Stimulated activated naive CD8-positive, alpha-beta T cell treated with anti-CD3 and anti-CD28 coated beads, Interleukin-15, Interleukin-2, amounts not matched to agents 100 ng/mL and 50 ng/mL, for 24 hours (primary cell): ENCODE measurements around the gene ANXA2R.
"Not testable (repeated sequence)": the region's sequence is repeated elsewhere in the genome, so short reads cannot be mapped to it uniquely, and the experiment has no call there.

Experiments
- H3K27ac Mint-ChIP-seq: one replicate; pipeline ENCODE4 v1.8.0; 2021; ENCODE audit warnings: mild to moderate bottlenecking, mixed read lengths
- H3K27me3 Mint-ChIP-seq: one replicate; pipeline ENCODE4 v1.8.0; 2021; ENCODE audit warnings: mixed read lengths
- H3K36me3 Mint-ChIP-seq: one replicate; pipeline ENCODE4 v1.8.0; 2021; ENCODE audit warnings: low read depth, mixed read lengths
- H3K4me1 Mint-ChIP-seq: one replicate; pipeline ENCODE4 v1.8.0; 2021; ENCODE audit warnings: low read depth, mixed read lengths
- H3K4me3 Mint-ChIP-seq: one replicate; pipeline ENCODE4 v1.8.0; 2021; ENCODE audit warnings: mild to moderate bottlenecking, mixed read lengths
- H3K9me3 Mint-ChIP-seq: one replicate; pipeline ENCODE4 v1.8.0; 2021; ENCODE audit warnings: mixed read lengths

The ANXA2R gene

DNA sequence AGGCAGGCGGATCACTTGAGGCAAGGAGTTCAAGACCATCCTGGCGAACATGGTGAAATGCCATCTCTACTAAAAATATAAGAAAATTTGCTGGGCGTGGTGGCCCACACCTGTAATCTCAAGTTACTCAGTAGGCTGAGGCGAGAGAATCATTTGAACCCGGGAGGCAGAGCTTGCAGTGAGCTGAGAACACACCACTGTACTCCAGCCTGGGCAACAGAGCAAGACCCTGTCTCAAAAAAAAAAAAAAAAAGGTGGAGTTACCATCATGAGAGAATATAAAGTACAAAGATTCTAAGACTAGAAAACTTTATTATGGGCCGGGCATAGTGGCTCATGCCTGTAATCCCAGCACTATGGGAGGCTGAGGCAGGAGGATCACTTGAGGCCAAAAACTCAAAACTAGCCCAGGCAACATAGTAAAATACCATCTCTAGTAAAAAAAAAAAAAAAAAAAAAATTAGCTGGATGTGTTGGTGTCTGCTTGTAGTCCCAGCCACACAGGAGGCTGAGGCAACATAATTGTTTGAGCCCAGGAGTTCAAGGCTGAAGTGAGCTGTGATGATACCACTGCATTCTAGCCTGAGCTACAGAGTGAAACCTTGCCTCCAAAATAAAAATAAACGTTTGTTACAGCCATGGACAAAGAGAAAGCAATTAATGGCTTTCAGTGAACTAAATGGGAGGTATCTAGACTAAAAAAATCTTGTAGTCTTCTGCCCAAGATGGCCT lies 12.9 kb downstream of the ANXA2R start:
- no peaks in the 10 kb centered on the region for H3K27me3 Mint-ChIP-seq
- H3K36me3 Mint-ChIP-seq: no peaks in the 10 kb centered on the region
- no peak overlapping the region for H3K27ac Mint-ChIP-seq
- H3K9me3 Mint-ChIP-seq: no peaks in the 10 kb centered on the region
- peaks cover 11% of the 10 kb centered on the region for H3K4me1 Mint-ChIP-seq
- H3K4me3 Mint-ChIP-seq: no peak overlapping the region

GRCh38 chr5:43025184-43025950 lies 14.8 kb downstream of the ANXA2R start:
- not testable (repeated sequence) for H3K9me3 Mint-ChIP-seq, H3K27me3 Mint-ChIP-seq, H3K36me3 Mint-ChIP-seq, H3K4me3 Mint-ChIP-seq, H3K27ac Mint-ChIP-seq
- H3K4me1 Mint-ChIP-seq: peaks cover 23% of the 10 kb centered on the region

- Mint-ChIP-seq H3K27ac (no peak overlapping the region), H3K36me3 (no peaks in the 10 kb centered on the region), H3K4me1 (peaks cover 28% of the 10 kb centered on the region), H3K9me3 (no peaks in the 10 kb centered on the region), H3K4me3 (no peak overlapping the region), H3K27me3 (no peaks in the 10 kb centered on the region)
Observed at GRCh38 chr5:43024217-43024616, 15.9 kb downstream of the ANXA2R start.

GRCh38 chr5:43021151-43021550 lies 19.0 kb downstream of the ANXA2R start:
- H3K4me3 Mint-ChIP-seq: peak overlapping the region; percentile 88
- no peaks in the 10 kb centered on the region for H3K36me3 Mint-ChIP-seq
- peaks cover 34% of the 10 kb centered on the region for H3K4me1 Mint-ChIP-seq
- no peaks in the 10 kb centered on the region for H3K9me3 Mint-ChIP-seq
- no peak overlapping the region for H3K27ac Mint-ChIP-seq
- H3K27me3 Mint-ChIP-seq: no peaks in the 10 kb centered on the region

DNA sequence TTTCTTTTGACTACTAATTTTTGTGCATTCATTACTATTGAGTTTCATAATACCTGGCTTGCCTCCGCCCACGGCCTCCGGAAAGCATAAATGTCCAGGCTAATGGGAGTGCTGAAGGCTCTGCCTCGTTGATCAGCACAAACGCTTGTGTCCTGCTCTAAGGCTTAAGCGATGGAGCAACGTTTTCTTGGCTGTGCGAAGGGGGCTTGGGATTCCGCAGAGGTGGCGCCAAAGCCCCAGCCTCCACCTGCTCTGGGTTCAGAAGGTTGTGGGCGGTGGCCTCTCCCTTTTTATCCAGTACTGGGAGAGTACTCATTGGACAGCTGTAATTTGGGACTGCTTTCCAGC lies 19.7 kb downstream of the ANXA2R start:
- no peaks in the 10 kb centered on the region for H3K9me3 Mint-ChIP-seq
- peaks cover 42% of the 10 kb centered on the region for H3K4me1 Mint-ChIP-seq
- H3K36me3 Mint-ChIP-seq: no peaks in the 10 kb centered on the region

GRCh38 chr5:43019614-43020398 lies 20.3 kb downstream of the ANXA2R start:
- Mint-ChIP-seq H3K9me3 (no peaks in the 10 kb centered on the region), H3K27me3 (no peaks in the 10 kb centered on the region), H3K27ac (peak overlapping the region; percentile 95), H3K36me3 (no peaks in the 10 kb centered on the region), H3K4me1 (peaks cover 47% of the 10 kb centered on the region), H3K4me3 (peak overlapping the region; percentile 88)

More for the DNA sequence above, 19.7 kb downstream of the ANXA2R start:
- Mint-ChIP-seq H3K4me3 (peak overlapping the region; percentile 88), H3K27ac (peak overlapping the region; percentile 95), H3K27me3 (no peaks in the 10 kb centered on the region)

GRCh38 chr5:43019291-43019613 lies 20.9 kb downstream of the ANXA2R start:
- H3K4me3 Mint-ChIP-seq: peak overlapping the region; percentile 88
- peaks cover 50% of the 10 kb centered on the region for H3K4me1 Mint-ChIP-seq
- no peaks in the 10 kb centered on the region for H3K36me3 Mint-ChIP-seq
- H3K27ac Mint-ChIP-seq: peak overlapping the region; percentile 95
- no peaks in the 10 kb centered on the region for H3K9me3 Mint-ChIP-seq
- H3K27me3 Mint-ChIP-seq: no peaks in the 10 kb centered on the region

DNA sequence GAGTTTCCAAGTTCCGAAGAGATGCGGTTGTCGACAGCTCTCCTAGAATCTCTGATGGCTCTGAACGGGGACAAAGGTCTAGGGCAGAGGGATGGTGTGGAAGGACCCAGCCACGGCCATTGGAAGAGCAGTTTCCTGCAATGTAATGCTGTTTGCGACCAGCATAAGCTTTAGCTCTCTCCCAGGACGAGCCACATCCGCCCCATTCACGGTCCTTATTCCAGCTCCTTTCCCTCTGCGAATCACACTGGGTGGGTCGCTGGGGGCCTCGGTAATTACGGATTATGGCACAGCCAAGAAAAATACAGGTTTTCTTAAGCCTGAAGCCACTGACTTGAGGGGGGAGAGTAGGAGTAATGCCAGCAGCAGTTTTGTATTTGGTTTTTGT lies 22.7 kb downstream of the ANXA2R start:
- Mint-ChIP-seq H3K27ac (peak overlapping the region; percentile 95), H3K36me3 (no peaks in the 10 kb centered on the region), H3K27me3 (no peaks in the 10 kb centered on the region), H3K4me1 (peaks cover 50% of the 10 kb centered on the region), H3K9me3 (no peaks in the 10 kb centered on the region), H3K4me3 (peak overlapping the region; percentile 88)

GRCh38 chr5:43016217-43016779 lies 23.8 kb downstream of the ANXA2R start:
- no peaks in the 10 kb centered on the region for H3K36me3 Mint-ChIP-seq
- peak overlapping the region; percentile 95 for H3K27ac Mint-ChIP-seq
- no peaks in the 10 kb centered on the region for H3K9me3 Mint-ChIP-seq
- H3K4me3 Mint-ChIP-seq: peak overlapping the region; percentile 88
- no peaks in the 10 kb centered on the region for H3K27me3 Mint-ChIP-seq
- H3K4me1 Mint-ChIP-seq: peaks cover 47% of the 10 kb centered on the region

DNA sequence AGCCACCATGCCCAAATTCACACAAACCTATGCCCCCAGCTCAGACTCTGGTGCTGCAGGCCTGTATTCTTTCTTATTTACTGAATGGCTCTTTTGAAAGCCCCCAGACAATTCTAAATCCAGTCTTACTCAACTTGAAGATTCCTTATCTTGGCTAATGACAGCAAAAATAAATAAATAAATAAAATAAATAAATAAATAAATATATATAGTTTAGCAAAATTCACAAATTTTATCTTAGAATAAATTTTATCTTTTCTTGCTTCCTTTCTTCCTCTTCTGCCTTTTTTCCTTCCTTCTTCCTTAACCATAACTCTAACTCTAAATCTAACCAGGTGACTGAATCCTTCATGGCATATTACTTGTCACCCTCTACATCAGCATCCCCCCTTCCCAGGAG lies 25.6 kb downstream of the ANXA2R start:
- Mint-ChIP-seq H3K4me3 (no peak overlapping the region), H3K36me3 (no peaks in the 10 kb centered on the region), H3K4me1 (peaks cover 47% of the 10 kb centered on the region), H3K9me3 (no peaks in the 10 kb centered on the region), H3K27me3 (no peaks in the 10 kb centered on the region), H3K27ac (no peak overlapping the region)

GRCh38 chr5:43010935-43011315 lies 29.2 kb downstream of the ANXA2R start:
- Mint-ChIP-seq H3K27ac (peak overlapping the region; percentile 92), H3K4me1 (peaks cover 50% of the 10 kb centered on the region), H3K27me3 (no peaks in the 10 kb centered on the region), H3K4me3 (peak overlapping the region; percentile 87), H3K9me3 (no peaks in the 10 kb centered on the region), H3K36me3 (no peaks in the 10 kb centered on the region)

DNA sequence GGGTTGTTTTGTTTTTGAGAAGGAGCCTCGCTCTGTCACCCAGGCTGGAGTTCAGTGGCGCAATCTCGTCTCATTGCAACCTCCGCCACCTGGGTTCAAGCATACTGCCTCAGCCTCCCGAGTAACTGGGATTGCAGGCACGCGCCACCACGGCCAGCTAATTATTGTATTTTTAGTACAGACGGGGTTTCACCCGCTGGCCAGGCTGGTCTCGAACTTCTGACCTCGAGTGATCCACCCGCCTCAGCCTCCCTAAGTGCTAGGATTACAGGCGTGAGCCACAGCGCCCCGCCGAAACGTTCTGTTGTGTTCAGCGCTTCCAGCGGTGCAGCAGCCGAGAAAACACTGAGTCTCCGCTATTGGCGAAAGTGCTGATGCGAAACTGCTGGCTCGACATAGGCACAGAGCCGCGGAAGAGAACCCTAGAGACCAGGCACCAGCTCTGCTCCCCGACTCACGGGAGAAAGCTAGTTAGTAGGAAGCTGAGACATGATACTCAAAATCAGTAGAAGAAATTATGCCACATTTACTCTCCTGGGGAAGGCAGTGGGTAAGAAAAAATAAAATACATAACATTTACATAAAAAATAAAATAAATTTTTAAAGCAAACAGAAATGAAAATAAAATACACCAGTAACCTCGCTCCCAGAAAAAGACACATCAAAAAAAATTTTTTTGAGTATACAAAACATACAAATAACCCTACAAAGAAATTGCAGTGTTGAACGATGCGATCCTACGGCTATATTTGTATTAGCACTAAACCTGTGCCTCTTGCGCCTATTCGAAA lies 31.6 kb downstream of the ANXA2R start:
- Mint-ChIP-seq H3K27ac (peak overlapping the region; percentile 92), H3K36me3 (no peaks in the 10 kb centered on the region), H3K9me3 (no peaks in the 10 kb centered on the region), H3K4me1 (peaks cover 37% of the 10 kb centered on the region), H3K27me3 (no peaks in the 10 kb centered on the region), H3K4me3 (peak overlapping the region; percentile 87)

DNA sequence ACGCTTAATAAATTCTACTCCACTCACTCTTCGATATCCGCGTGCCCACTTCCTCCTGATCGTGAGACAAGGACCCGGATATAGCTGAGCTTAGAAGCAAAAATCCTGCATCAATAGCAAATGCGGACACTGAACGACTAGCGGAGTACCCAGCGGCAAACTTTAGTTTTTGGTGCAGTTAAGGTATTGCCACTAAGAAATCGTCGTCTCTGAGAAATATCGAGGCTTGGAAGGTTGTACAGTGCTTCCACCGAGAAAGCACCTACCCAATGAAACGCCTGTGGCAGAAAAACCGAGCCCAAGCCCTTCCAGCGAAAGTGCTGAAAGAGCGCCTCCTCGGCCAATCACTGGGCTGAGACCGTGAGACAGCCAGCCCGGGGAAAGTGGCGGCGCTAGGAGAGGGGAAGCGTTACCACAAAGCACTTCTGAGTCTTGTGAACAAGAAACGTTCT lies 32.2 kb downstream of the ANXA2R start:
- H3K27me3 Mint-ChIP-seq: no peaks in the 10 kb centered on the region
- no peaks in the 10 kb centered on the region for H3K36me3 Mint-ChIP-seq
- H3K9me3 Mint-ChIP-seq: no peaks in the 10 kb centered on the region
- peaks cover 37% of the 10 kb centered on the region for H3K4me1 Mint-ChIP-seq
- H3K27ac Mint-ChIP-seq: peak overlapping the region; percentile 92
- peak overlapping the region; percentile 87 for H3K4me3 Mint-ChIP-seq

GRCh38 chr5:43007246-43007910 lies 32.7 kb downstream of the ANXA2R start:
- Mint-ChIP-seq H3K27ac (peak overlapping the region; percentile 92), H3K27me3 (no peaks in the 10 kb centered on the region), H3K9me3 (no peaks in the 10 kb centered on the region), H3K4me1 (peaks cover 37% of the 10 kb centered on the region), H3K4me3 (peak overlapping the region; percentile 87), H3K36me3 (no peaks in the 10 kb centered on the region)
